ENCODE measurements around the gene SPATC1L.
"Not testable (repeated sequence)": the region's sequence is repeated elsewhere in the genome, so short reads cannot be mapped to it uniquely, and the experiment has no call there.

SPATC1L gene

DNA sequence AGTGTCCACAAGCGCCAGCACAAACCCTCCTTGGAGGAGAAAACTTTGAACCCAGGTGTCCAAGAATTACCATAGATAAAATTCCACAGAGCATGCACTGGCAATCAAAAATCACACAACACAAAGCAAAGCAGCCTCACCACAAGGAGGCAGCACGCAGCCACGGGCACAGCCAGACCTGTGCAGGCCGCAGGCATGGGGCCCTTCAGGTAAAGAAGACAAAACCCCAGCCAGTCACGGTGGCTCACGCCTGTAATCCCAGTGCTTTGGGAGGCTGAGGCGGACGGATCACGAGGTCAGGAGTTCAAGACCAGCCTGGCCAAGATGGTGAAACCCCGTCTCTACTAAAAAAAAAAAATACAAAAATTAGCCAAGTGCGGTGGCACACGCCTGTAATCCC is 36.8 kb downstream of the SPATC1L start:
- DNase-seq = not testable (repeated sequence)

DNA sequence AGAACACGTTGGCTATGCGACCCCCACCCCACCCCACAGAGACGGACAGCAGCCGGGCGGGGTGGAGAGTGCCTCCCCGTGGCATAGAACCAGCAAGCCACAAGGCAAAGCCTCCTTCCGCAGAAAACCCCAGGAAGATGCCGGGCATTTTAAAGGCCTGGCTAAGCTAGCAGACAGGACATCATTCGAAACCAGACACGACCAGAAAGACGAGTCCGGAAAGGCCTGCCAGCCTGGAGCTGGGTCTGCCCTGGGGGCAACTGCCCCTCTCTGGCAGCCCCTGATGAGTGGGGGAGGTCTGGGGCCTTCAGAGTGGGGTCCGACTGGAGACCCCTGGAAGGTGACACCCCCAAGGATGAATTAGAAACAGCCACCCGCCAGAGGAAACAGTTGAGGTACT is 37.4 kb downstream of the SPATC1L start:
- DNase-seq = no peak

GRCh38 chr21:46145840-46146691 is 38.2 kb downstream of the SPATC1L start:
- DNase-seq = no peak

DNA sequence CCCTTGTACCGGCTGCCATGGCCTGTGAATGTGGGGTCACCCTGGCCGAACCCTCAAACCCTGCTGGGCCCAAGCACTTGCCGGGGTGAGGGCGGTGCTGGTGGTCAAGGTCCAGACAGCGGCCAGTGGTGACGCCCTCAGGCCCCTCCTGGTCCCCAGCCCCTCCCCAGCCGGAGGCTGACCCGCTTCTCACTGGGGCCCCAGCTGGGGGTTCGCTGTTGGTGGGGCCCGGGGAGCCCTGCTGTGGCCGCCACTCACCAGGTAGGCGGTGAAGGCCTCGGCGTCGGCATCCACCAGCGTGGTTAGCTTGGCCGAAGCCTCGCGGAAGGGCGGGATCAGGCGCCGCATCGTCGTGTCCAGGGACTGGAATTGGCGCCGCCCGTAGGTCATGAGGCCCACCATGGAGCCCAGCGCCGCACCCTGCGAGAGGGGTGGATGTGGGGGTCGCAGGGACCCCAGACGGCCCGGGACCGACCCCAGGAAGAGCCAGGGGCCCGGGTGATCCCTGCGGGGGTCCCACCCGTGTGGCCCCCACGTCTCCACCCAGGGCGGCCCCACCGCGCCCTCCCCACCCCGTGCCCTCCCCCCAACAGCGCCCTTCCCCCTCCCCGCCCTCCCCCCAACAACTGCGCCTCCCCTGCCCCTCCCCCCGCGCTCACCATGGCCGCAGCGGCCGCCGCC is 39.0 kb downstream of the SPATC1L start:
- no peak for DNase-seq

GRCh38 chr21:46144464-46145070 is 39.7 kb downstream of the SPATC1L start:
- no peak for DNase-seq

GRCh38 chr21:46142582-46143473 is 41.4 kb downstream of the SPATC1L start:
- no peak for DNase-seq

GRCh38 chr21:46141767-46142581 is 42.3 kb downstream of the SPATC1L start:
- DNase-seq = no peak

DNA sequence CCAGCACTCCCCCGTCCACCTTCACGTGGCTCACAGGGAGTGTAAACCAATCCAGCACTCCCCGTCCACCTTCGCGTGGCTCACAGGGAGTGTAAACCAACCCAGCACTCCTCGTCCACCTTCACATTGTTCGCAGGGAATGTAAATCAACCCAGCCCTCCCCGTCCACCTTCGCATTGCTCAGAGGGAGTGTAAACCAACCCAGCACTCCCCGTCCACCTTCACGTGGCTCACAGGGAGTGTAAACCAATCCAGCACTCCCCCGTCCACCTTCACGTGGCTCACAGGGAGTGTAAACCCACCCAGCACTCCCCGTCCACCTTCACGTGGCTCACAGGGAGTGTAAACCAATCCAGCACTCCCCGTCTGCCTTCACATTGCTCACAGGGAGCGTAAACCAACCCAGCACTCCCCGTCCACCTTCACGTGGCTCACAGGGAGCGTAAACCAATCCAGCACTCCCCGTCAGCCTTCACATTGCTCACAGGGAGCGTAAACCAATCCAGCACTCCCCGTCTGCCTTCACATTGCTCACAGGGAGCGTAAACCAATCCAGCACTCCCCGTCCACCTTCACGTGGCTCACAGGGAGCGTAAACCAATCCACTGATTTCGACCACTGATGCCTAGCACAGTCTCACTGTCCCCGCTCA is 43.8 kb downstream of the SPATC1L start:
- DNase-seq = not testable (repeated sequence)

- no peak for DNase-seq
These were observed 44.6 kb downstream of the SPATC1L start for GRCh38 chr21:46139686-46140085.

DNA sequence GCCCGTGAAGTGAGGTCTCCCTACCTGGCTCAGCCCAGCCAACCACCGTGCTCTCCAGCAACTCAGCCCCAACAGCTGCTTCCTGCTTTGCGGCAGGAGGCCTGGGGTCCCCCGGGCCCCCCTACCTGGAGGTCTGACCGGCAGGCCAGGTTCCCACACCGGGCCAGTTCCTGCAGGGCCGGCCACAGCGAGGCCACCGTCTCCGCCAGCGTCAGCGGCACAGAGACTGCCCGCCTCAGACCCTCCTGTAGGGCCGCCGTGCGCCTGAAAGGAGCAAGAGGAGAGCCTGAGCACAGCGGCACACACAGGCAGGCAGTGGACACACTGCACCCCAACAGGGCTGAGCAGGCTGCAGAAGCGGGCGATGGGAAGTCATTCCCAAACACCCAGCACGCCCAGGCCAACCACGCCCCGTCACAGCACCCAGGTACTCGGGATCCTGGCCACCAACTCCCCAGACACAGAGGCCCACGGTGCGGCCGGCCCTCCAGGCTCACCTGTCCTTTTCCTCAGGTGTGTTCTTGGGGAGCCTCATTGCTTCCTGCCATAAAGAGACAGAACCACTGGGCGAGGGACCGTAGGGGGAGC is 45.8 kb downstream of the SPATC1L start:
- no peak for DNase-seq

DNA sequence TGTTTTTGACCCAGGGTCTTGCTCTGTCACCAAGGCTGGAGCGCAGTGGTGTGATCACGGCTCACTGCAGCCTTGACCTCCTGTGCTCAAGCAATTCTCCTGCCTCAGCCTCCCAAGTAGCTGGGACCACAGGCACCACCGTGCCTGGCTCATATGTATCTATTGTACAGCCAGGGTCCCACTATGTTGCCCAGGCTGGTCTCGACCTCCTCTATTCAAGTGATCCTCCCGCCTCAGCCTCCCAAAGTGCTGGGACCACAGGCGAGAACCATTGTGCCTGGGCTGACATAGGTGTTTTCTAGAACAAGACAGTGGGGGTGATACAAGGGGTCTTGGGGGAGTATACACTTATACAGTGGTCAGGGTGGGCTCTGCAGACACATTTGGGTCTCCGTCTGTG is 46.4 kb downstream of the SPATC1L start:
- DNase-seq = no peak

DNA sequence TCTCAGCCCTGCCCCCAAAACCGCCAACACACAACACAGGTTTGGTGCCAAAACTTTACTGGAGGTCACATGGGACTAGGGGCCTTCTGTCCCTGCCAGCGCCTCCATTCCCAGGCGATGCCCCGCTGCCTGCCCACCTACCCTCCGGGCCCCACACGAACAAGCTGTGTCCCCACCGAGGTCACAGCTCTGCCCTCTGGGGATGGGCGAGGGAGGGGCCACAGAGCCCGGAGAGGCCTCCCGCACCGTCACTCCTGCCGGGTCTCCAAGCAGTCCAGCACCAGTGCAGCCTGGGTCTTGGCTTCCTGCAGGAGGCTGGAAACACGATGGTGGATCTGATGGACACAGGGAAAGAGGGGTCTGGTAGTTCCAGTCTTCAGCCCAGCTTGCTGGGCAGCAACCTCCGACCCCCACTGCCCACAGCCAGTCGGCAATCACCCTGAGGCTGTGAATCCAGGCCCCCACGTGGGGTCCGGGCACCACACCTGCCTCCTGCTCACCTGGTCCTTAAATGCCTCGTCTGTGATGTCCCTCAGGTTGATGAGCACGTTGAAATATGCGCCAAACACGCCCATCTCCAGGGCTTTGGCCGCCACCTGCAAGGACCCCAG is 47.4 kb downstream of the SPATC1L start:
- DNase-seq = no peak

DNA sequence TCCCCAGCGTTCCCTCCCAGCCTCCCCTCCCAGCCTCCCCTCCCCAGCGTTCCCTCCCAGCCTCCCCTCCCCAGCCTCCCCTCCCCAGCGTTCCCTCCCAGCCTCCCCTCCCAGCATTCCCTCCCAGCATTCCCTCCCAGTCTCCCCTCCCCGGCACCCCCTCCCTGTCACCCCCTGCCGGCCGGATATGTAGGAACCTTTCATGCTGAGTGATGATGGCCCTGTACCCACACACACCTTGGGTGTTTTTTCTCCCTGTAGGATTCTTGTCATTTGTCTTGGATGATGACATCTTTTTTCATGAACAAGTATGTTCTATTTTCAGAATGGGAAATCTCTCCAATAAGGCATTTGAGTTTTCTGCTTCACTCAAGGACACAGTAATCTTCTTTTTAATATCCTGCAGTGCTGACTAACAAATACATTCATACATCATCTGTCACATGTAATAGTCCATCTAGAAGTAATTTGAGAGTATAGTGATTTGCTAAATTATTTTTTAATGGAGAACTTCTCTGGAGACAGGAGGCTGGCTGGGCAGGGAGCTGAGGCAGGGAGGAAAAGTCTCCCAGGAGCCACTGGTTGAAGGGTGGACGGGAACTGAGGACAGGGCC is 48.4 kb downstream of the SPATC1L start:
- DNase-seq = no peak

DNA sequence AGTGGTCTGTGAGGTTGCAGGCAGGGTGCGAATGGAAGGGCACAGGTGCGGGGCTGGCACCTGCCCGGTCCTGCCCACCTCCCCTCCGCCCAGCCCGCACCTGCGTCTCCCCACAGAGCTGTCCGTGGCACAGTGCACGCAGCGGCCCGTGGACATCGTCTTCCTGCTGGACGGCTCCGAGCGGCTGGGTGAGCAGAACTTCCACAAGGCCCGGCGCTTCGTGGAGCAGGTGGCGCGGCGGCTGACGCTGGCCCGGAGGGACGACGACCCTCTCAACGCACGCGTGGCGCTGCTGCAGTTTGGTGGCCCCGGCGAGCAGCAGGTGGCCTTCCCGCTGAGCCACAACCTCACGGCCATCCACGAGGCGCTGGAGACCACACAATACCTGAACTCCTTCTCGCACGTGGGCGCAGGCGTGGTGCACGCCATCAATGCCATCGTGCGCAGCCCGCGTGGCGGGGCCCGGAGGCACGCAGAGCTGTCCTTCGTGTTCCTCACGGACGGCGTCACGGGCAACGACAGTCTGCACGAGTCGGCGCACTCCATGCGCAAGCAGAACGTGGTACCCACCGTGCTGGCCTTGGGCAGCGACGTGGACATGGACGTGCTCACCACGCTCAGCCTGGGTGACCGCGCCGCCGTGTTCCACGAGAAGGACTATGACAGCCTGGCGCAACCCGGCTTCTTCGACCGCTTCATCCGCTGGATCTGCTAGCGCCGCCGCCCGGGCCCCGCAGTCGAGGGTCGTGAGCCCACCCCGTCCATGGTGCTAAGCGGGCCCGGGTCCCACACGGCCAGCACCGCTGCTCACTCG is 52.2 kb downstream of the SPATC1L start:
- DNase-seq = no peak

- DNase-seq = no peak
These were observed 52.7 kb downstream of the SPATC1L start for GRCh38 chr21:46131588-46131837.

DNA sequence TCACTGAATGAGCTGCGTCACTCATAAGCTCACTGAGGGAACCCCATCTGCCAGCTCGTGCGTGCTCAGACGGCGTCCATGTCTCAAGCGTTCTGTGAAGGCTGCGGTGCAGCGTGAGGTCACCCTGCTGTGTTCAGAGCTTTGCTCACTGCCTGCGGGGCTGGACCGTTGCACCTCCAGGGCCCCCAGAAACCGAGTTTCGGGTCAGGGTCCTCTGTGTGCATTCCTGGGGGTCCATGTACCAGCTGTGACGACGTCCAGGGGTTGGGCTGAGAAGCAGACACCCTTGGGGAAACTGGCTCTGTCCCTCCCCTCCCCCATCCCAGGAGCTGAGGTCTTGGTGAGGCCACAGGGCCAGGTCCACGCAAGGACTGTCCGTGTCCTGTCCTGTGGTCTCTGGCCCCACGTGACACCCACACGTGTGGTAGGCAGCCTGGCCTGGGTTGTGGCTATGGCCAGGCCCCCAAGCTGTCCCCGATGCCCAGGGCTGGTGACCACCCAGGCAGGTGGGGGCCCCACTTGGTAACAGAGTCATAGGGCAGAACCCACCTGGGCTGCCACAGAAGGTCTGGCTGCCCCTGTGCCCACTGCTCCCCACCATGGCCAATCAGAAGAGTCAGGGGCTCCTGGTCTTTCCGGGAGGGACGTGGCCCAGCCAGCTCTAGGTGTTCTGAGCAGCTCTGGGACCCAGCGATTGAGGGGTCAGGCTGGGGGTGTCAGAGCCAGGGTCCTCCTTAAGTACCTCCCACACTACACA is 53.2 kb downstream of the SPATC1L start:
- DNase-seq = no peak

DNA sequence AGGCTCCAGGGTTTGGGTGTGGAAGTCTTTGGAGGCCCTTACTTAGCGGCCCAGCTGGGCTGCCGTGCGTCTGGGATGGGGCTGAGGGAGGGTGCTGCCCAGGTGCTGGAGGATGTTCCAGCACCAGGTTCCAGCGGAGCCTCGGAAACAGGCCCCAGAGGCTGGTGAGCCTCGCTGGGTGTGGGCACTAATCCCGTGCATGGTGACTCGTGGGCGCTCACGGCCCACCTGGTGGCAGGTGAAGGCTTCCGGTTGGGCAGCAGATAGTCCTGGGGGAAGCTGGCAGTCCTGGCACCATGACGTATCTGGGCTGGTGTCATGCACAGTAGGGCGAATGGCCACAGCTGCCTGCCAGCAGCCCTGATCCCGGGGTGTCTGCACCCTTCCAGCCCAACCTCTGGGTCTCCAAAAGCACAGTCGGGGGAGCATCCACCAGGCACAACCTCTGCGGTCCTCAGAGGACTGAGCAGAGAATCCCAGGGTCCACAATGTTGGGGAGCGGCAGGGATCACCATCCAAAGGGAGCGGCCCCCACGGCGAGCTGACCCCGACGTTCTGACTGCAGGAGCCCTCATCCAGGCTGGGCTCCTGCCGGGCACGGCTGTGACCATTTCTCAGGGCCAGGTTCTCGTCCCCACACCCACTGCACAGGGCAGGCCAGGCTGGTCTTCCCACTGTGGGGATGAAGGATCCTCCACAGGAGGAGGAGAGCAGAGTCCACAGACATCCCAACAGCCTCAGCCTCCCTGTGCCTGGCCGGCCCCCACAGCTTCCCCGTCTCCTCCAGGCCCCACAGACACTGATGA is 54.2 kb downstream of the SPATC1L start:
- DNase-seq = no peak

All from DMS79 treated with DMSO at 0.1 percent for 48 hours (cell line).